ENCODE data around the gene AEBP2. TPM values are rescaled to one million over a fixed set of nuclear protein-coding genes. Genes with fewer than 3 reads are reported as not detected.

AEBP2 gene
- total and polyA plus RNA-seq, 2 of the 13 experiments (the other 11 are each of a cell fraction or from before 2014, with no cell fraction given) = 9.2 to 17.9 TPM

DNA sequence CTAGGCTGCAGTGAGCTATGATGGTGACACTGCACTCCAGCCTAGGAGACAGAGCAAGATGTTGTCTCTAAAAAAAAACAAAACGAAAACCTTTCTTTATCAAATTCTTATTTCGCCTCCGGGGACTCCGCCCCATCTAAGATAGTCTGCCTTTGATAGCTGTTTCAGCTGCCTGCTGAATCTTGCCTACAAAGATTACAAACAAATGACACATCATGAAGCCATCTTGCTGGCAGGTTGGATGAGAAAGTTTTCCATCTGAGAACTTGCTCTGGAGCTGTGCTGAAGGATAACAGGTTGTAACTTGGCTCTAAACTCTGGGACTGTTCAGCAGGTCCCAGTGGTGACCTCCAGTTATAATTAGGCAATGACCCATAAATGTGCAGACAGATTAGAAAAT, 41.8 kb upstream of the AEBP2 start (continued):
- TF ChIP-seq, protein P1, sequence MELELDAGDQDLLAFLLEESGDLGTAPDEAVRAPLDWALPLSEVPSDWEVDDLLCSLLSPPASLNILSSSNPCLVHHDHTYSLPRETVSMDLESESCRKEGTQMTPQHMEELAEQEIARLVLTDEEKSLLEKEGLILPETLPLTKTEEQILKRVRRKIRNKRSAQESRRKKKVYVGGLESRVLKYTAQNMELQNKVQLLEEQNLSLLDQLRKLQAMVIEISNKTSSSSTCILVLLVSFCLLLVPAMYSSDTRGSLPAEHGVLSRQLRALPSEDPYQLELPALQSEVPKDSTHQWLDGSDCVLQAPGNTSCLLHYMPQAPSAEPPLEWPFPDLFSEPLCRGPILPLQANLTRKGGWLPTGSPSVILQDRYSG (CRISPR knock-in tag; IDR thresholded peaks at IDR 0.05) = no peak
- TF ChIP-seq FOSL1 (CRISPR knock-in tag; IDR thresholded peaks at IDR 0.05; ENCODE audit: borderline replicate concordance) = no peak
- TF ChIP-seq, protein P2, sequence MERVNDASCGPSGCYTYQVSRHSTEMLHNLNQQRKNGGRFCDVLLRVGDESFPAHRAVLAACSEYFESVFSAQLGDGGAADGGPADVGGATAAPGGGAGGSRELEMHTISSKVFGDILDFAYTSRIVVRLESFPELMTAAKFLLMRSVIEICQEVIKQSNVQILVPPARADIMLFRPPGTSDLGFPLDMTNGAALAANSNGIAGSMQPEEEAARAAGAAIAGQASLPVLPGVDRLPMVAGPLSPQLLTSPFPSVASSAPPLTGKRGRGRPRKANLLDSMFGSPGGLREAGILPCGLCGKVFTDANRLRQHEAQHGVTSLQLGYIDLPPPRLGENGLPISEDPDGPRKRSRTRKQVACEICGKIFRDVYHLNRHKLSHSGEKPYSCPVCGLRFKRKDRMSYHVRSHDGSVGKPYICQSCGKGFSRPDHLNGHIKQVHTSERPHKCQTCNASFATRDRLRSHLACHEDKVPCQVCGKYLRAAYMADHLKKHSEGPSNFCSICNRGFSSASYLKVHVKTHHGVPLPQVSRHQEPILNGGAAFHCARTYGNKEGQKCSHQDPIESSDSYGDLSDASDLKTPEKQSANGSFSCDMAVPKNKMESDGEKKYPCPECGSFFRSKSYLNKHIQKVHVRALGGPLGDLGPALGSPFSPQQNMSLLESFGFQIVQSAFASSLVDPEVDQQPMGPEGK (CRISPR knock-in tag; IDR thresholded peaks at IDR 0.05) = no peak
- TF ChIP-seq, protein P3, sequence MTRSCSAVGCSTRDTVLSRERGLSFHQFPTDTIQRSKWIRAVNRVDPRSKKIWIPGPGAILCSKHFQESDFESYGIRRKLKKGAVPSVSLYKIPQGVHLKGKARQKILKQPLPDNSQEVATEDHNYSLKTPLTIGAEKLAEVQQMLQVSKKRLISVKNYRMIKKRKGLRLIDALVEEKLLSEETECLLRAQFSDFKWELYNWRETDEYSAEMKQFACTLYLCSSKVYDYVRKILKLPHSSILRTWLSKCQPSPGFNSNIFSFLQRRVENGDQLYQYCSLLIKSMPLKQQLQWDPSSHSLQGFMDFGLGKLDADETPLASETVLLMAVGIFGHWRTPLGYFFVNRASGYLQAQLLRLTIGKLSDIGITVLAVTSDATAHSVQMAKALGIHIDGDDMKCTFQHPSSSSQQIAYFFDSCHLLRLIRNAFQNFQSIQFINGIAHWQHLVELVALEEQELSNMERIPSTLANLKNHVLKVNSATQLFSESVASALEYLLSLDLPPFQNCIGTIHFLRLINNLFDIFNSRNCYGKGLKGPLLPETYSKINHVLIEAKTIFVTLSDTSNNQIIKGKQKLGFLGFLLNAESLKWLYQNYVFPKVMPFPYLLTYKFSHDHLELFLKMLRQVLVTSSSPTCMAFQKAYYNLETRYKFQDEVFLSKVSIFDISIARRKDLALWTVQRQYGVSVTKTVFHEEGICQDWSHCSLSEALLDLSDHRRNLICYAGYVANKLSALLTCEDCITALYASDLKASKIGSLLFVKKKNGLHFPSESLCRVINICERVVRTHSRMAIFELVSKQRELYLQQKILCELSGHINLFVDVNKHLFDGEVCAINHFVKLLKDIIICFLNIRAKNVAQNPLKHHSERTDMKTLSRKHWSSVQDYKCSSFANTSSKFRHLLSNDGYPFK (CRISPR knock-in tag; IDR thresholded peaks at IDR 0.05; ENCODE audit: borderline replicate concordance) = no peak
